HepG2 (cell line): ENCODE measurements around the gene FAM83D. TPM values are rescaled to one million over a fixed set of nuclear protein-coding genes. Genes with fewer than 3 reads are reported as not detected.

Experiments used
- BHLHE40 ChIP-seq: IDR thresholded peaks from 2 replicates; pipeline ENCODE4 v1.6.1; 2011; ENCODE audit warnings: low read length, improper control_type of control experiment
- CSRNP2 ChIP-seq: sonication (generic); formaldehyde crosslinking; conservative IDR thresholded peaks from 2 replicates; pipeline ENCODE4 v1.8.0; 2022; ENCODE audit warnings: low read depth, missing genetic modification reagents
- ETS1 ChIP-seq: sonication (generic); formaldehyde crosslinking; IDR thresholded peaks from 2 replicates; pipeline ENCODE4 v1.4.0; 2020; ENCODE audit warnings: missing genetic modification reagents
- FOXP1 ChIP-seq, 2 experiments: fragments of 450-650 bp in 1 of 2; IDR thresholded peaks; 2 replicates each; pipeline ENCODE4 v1.6.1; 2017 to 2018; ENCODE audit warnings: antibody characterized with exemption in 1 of 2
- MEIS1 ChIP-seq: sonication (generic); formaldehyde crosslinking; IDR thresholded peaks from 2 replicates; pipeline ENCODE4 v1.9.0; 2021; ENCODE audit warnings: mild to moderate bottlenecking, missing genetic modification reagents, moderate library complexity, borderline replicate concordance
- MIXL1 ChIP-seq: IDR thresholded peaks from 2 replicates; pipeline ENCODE4 v1.6.1; 2016
- NBN ChIP-seq: fragments of 450-650 bp; conservative IDR thresholded peaks from 2 replicates; pipeline ENCODE4 v1.6.1; 2017
- RBAK ChIP-seq: sonication (generic); formaldehyde crosslinking; IDR thresholded peaks from 2 replicates; pipeline ENCODE4 v1.5.1; 2020; ENCODE audit warnings: mild to moderate bottlenecking, missing genetic modification reagents
- SSRP1 ChIP-seq: IDR thresholded peaks from 2 replicates; pipeline ENCODE4 v1.6.1; 2016; ENCODE audit warnings: control low read depth
- TRIM24 ChIP-seq: sonication (generic); formaldehyde crosslinking; IDR thresholded peaks from 2 replicates; pipeline ENCODE4 v1.8.0; 2022; ENCODE audit warnings: mild to moderate bottlenecking, missing genetic modification reagents
- USF2 ChIP-seq, 2 experiments: sonication (generic) in 1 of 2; formaldehyde crosslinking in 1 of 2; IDR thresholded peaks; 2 replicates each; pipeline versions ENCODE4 v1.5.1 to v1.6.1; 2011 to 2020; ENCODE audit warnings: borderline replicate concordance in 1 of 2, low read depth in 1 of 2, low read length in 1 of 2, mild to moderate bottlenecking in 1 of 2, missing genetic modification reagents in 1 of 2, moderate library complexity in 1 of 2
- ZC3H13 ChIP-seq: sonication (generic); formaldehyde crosslinking; IDR thresholded peaks from 2 replicates; pipeline ENCODE4 v1.8.1; 2023; ENCODE audit warnings: mild to moderate bottlenecking, missing genetic modification reagents, moderate library complexity
- ZEB1 ChIP-seq: IDR thresholded peaks from 2 replicates; pipeline ENCODE4 v1.6.1; 2012; ENCODE audit warnings: mild to moderate bottlenecking, low read depth, inconsistent platforms; ENCODE audit not compliant: insufficient replicate concordance
- ZFAT ChIP-seq: sonication (generic); formaldehyde crosslinking; conservative IDR thresholded peaks from 2 replicates; pipeline ENCODE4 v1.8.1; 2023; ENCODE audit warnings: missing genetic modification reagents, inconsistent platforms
- ZNF3 ChIP-seq: IDR thresholded peaks from 2 replicates; pipeline ENCODE4 v1.7.0; 2017; ENCODE audit warnings: inconsistent platforms
- ZNF549 ChIP-seq: sonication (generic); formaldehyde crosslinking; IDR thresholded peaks from 2 replicates; pipeline ENCODE4 v1.5.0; 2020; ENCODE audit warnings: missing genetic modification reagents
- ZNF678 ChIP-seq: sonication (generic); formaldehyde crosslinking; IDR thresholded peaks from 2 replicates; pipeline ENCODE4 v1.4.0; 2020; ENCODE audit warnings: mild to moderate bottlenecking, missing genetic modification reagents
- polyA plus RNA-seq, 8 experiments: library from polyadenylated mRNA; depleted of rRNA in 3 of 8; stranded (reverse) in 7 of 8; unstranded in 1 of 8; fragments of >200 nt; fragmentation: Illumina TruSeq in 4 of 8; extraction: Trizol in 4 of 8; gene quantifications; 2 replicates each; pipeline versions ENCODE4 v1.2.1 to v1.2.3, GENCODE V29; 2011 to 2016; ENCODE audit warnings: low read depth in 4 of 8, missing spikeins in 1 of 8, mixed read lengths in 1 of 8; ENCODE audit not compliant: insufficient read depth in 1 of 8
- total RNA-seq, 5 experiments: library from RNA; depleted of rRNA; stranded (reverse); fragments of >200 nt; fragmentation: Illumina TruSeq; extraction: Trizol; gene quantifications; 2 replicates each; pipeline ENCODE4 v1.2.3, GENCODE V29; 2016; ENCODE audit warnings: low read depth in 1 of 5
- TF ChIP-seq, protein P1 (sequence below): sonication (generic); formaldehyde crosslinking; IDR thresholded peaks from 2 replicates; pipeline ENCODE4 v1.8.1; 2023; ENCODE audit warnings: missing genetic modification reagents, inconsistent platforms, borderline replicate concordance
- TF ChIP-seq, protein P2 (sequence below): sonication (generic); formaldehyde crosslinking; IDR thresholded peaks from 2 replicates; pipeline ENCODE4 v1.8.1; 2023; ENCODE audit warnings: mild to moderate bottlenecking, inconsistent platforms, moderate library complexity, missing genetic modification reagents, borderline replicate concordance

The FAM83D gene
- total and polyA plus RNA-seq, 2 of the 13 experiments (the other 11 are each of a cell fraction or from before 2014, with no cell fraction given): 51.4 to 64.0 TPM

GRCh38 chr20:38926142-38926933, at the start of gene FAM83D (continued):
- no peak; the same call in 1 of the 2 replicates for TF ChIP-seq SSRP1 (CRISPR knock-in tag)
- TF ChIP-seq, protein P1, sequence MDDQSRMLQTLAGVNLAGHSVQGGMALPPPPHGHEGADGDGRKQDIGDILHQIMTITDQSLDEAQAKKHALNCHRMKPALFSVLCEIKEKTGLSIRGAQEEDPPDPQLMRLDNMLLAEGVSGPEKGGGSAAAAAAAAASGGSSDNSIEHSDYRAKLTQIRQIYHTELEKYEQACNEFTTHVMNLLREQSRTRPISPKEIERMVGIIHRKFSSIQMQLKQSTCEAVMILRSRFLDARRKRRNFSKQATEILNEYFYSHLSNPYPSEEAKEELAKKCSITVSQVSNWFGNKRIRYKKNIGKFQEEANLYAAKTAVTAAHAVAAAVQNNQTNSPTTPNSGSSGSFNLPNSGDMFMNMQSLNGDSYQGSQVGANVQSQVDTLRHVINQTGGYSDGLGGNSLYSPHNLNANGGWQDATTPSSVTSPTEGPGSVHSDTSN (CRISPR knock-in tag): no peak; the same call in none of the 2 replicates
- TF ChIP-seq ZNF3: no peak; the same call in 1 of the 2 replicates
- TF ChIP-seq ZNF549: 0 out of 2 replicates have a peak, but pooled peaks have one; percentile 19
- no peak; the same call in 1 of the 2 replicates for TF ChIP-seq ZNF678 (CRISPR knock-in tag)
- TF ChIP-seq FOXP1 (IDR thresholded peaks at IDR 0.05): no peak
- peak; percentile 51; the same call in 1 of the 2 replicates for TF ChIP-seq FOXP1 (CRISPR knock-in tag; IDR thresholded peaks at IDR 0.05)
- 0 out of 2 replicates have a peak, but pooled peaks have one; percentile 5 for TF ChIP-seq BHLHE40
- no peak for TF ChIP-seq USF2 (IDR thresholded peaks at IDR 0.05; ENCODE audit: low read depth, low read length)
- no peak; the same call in 1 of the 2 replicates for TF ChIP-seq USF2 (CRISPR knock-in tag; IDR thresholded peaks at IDR 0.05; ENCODE audit: borderline replicate concordance)
- peak; percentile 45; the same call in 1 of the 2 replicates for TF ChIP-seq ZFAT (CRISPR knock-in tag)
- TF ChIP-seq ZC3H13 (CRISPR knock-in tag): no peak; the same call in none of the 2 replicates
- no peak for TF ChIP-seq ETS1 (CRISPR knock-in tag)
- peak; percentile 80 for TF ChIP-seq ZEB1
- TF ChIP-seq NBN: no peak
- peak; percentile 68; the same call in 1 of the 2 replicates for TF ChIP-seq MEIS1 (CRISPR knock-in tag)
- TF ChIP-seq MIXL1 (CRISPR knock-in tag): peak; percentile 55; the same call in 1 of the 2 replicates
- TF ChIP-seq CSRNP2 (CRISPR knock-in tag): no peak
- TF ChIP-seq, protein P2, sequence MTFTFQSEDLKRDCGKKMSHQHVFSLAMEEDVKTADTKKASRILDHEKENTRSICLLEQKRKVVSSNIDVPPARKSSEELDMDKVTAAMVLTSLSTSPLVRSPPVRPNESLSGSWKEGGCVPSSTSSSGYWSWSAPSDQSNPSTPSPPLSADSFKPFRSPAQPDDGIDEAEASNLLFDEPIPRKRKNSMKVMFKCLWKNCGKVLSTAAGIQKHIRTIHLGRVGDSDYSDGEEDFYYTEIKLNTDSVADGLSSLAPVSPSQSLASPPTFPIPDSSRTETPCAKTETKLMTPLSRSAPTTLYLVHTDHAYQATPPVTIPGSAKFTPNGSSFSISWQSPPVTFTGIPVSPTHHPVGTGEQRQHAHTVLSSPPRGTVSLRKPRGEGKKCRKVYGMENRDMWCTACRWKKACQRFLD: peak; percentile 80; the same call in 1 of the 2 replicates
- TF ChIP-seq RBAK: 0 out of 2 replicates have a peak, but pooled peaks have one; percentile 40
- TF ChIP-seq TRIM24 (CRISPR knock-in tag): 0 out of 2 replicates have a peak, but pooled peaks have one; percentile 40
